PFSK-1 (cell line): Measurements from ENCODE around the gene POGZ.
A peak's percentile ranks its signal among the peaks of the same experiment; 100 is the strongest.

Experiments used
- FOXP2 ChIP-seq: optimal IDR thresholded peaks from 2 replicates; pipeline ENCODE3; 2011; ENCODE audit warnings: borderline replicate concordance, control low read depth, inconsistent platforms; ENCODE audit not compliant: insufficient read depth; ENCODE audit errors: extremely low read length, extremely low read depth
- POLR2AphosphoS5 ChIP-seq: IDR thresholded peaks from 2 replicates; pipeline ENCODE4 v1.6.1; 2012; ENCODE audit warnings: low read depth, mild to moderate bottlenecking, control low read depth, low read length, moderate library complexity
- REST ChIP-seq, 2 experiments: IDR thresholded peaks; 2 replicates each; pipeline versions ENCODE4 v1.6.1 to v1.8.0; 2011 to 2012; ENCODE audit warnings: low read depth in 2 of 2, low read length in 2 of 2, control low read depth in 1 of 2, inconsistent platforms in 1 of 2, mild to moderate bottlenecking in 1 of 2, moderate library complexity in 1 of 2; ENCODE audit not compliant: insufficient read depth in 1 of 2
- SIN3A ChIP-seq: IDR thresholded peaks from 2 replicates; pipeline ENCODE4 v1.6.1; 2012; ENCODE audit warnings: mild to moderate bottlenecking, low read length, moderate library complexity, borderline replicate concordance; ENCODE audit not compliant: insufficient read depth
- TAF1 ChIP-seq: IDR thresholded peaks from 2 replicates; pipeline ENCODE4 v1.6.1; 2012; ENCODE audit warnings: low read length, control low read depth, borderline replicate concordance; ENCODE audit not compliant: insufficient read depth

Gene POGZ

GRCh38 chr1:151373196-151373595, 86.1 kb downstream of the POGZ start:
- no peak for TF ChIP-seq FOXP2
- no peak for TF ChIP-seq POLR2AphosphoS5
- no peak for TF ChIP-seq TAF1
- TF ChIP-seq SIN3A, result no peak
- no peak for TF ChIP-seq REST (IDR thresholded peaks at IDR 0.05; ENCODE audit: insufficient read depth in 1 of 2, low read depth in 2 of 2, low read length in 2 of 2)

GRCh38 chr1:151372058-151372934, 87.0 kb downstream of the POGZ start, which contains the start of gene SELENBP1:
TSS of gene SELENBP1 (minus strand) at chr1:151372705. CDS start at chr1:151372641, 64 bp downstream.
- TF ChIP-seq REST (IDR thresholded peaks at IDR 0.05; ENCODE audit: insufficient read depth in 1 of 2, low read depth in 2 of 2, low read length in 2 of 2) (no peak; a peak in 2 of 4 replicates), POLR2AphosphoS5 (peak; percentile 98), TAF1 (no peak; the same call in 1 of the 2 replicates), FOXP2 (peak; percentile 70)

- TF ChIP-seq SIN3A (no peak), POLR2AphosphoS5 (0 out of 2 replicates have a peak, but pooled peaks have one; percentile 10)
Measured at GRCh38 chr1:151371370-151372057, 87.8 kb downstream of the POGZ start.

- no peak for TF ChIP-seq FOXP2
- TF ChIP-seq TAF1, result no peak
- TF ChIP-seq REST (IDR thresholded peaks at IDR 0.05; ENCODE audit: insufficient read depth in 1 of 2, low read depth in 2 of 2, low read length in 2 of 2), result no peak
- TF ChIP-seq SIN3A, result no peak
- no peak for TF ChIP-seq POLR2AphosphoS5
Measured at GRCh38 chr1:151370211-151370911, 88.9 kb downstream of the POGZ start.

- TF ChIP-seq TAF1 (no peak), POLR2AphosphoS5 (no peak), REST (IDR thresholded peaks at IDR 0.05; ENCODE audit: insufficient read depth in 1 of 2, low read depth in 2 of 2, low read length in 2 of 2) (no peak), SIN3A (no peak), FOXP2 (no peak)
Measured at GRCh38 chr1:151369621-151370048, 89.7 kb downstream of the POGZ start.
